GM10266 (cell line): ENCODE data around the gene BSG.

Experiments
- DNase-seq: peaks from one replicate; pipeline ENCODE4 v3.0.0; 2012; ENCODE audit errors: extremely low spot score
- CTCF ChIP-seq: IDR thresholded peaks from 2 replicates; pipeline ENCODE4 v1.5.1; 2012; ENCODE audit warnings: mild to moderate bottlenecking, low read depth; ENCODE audit not compliant: control insufficient read depth, insufficient read depth; ENCODE audit errors: missing control alignments

Gene BSG

GRCh38 chr19:555474-555808 is 17.0 kb upstream of the BSG start:
- DNase-seq = no peak
- TF ChIP-seq CTCF = no peak

- no peak for TF ChIP-seq CTCF
These were observed 15.6 kb upstream of the BSG start for GRCh38 chr19:556611-557382.

GRCh38 chr19:558770-559439 is 13.5 kb upstream of the BSG start:
- no peak for TF ChIP-seq CTCF
- DNase-seq = no peak

More at GRCh38 chr19:556611-557382, 15.6 kb upstream of the BSG start:
- DNase-seq = no peak

DNA sequence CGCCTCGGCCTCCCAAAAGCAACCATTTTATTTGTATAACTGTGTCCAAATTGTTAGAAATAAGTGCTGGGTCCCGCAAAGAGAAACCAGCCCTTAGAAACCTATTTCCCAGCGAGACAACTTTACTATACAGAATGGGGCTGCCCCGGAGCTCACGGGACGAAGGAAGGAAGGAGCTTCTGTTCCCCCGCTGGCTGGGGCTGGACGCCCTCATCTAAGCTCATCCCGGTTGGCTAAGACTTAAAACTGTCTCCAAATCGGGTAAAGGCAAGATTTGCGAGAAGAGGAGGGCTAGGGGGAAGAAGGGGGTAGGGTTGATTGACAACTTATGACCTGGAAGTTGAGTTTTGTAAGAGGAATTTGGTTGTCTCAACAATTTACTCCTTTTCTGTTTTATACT is 12.3 kb upstream of the BSG start:
- TF ChIP-seq CTCF = no peak
- no peak for DNase-seq

- no peak for TF ChIP-seq CTCF
- no peak for DNase-seq
These were observed 6.0 kb upstream of the BSG start for GRCh38 chr19:566403-566802.

DNA sequence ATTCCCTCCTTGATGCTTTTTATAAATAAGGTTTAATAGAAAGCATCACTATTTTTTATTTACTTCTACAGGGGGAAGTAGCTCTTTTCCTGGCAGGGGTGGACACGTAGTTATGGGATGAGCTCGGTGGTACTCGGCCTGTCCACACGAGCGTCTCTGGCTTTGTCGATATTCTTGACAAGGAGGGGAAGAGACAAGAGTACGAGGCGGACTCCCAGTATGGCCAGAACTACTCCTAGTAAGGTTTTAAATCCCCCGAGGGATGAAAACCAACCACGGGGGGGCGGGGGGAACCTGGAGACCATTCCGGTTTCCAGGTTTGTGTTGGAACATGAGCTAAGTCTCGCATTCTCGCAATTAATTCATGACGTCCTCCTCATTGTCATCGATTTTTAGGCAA is 5.6 kb upstream of the BSG start:
- no peak for TF ChIP-seq CTCF
- no peak for DNase-seq

- no peak for DNase-seq
- TF ChIP-seq CTCF = no peak
These were observed 5.0 kb upstream of the BSG start for GRCh38 chr19:567296-567900.
